GM19438 (cell line): Measurements from ENCODE around the gene SLC35G6.

Experiments used
- ATAC-seq: cut with Tn5 transposase; IDR thresholded peaks from one replicate; pipeline ENCODE4 v1.9.1; 2021; ENCODE audit warnings: low read depth; ENCODE audit not compliant: unreplicated experiment

The SLC35G6 gene

GRCh38 chr17:7499161-7499560, 17.9 kb downstream of the SLC35G6 start:
- ATAC-seq, result no peak

DNA sequence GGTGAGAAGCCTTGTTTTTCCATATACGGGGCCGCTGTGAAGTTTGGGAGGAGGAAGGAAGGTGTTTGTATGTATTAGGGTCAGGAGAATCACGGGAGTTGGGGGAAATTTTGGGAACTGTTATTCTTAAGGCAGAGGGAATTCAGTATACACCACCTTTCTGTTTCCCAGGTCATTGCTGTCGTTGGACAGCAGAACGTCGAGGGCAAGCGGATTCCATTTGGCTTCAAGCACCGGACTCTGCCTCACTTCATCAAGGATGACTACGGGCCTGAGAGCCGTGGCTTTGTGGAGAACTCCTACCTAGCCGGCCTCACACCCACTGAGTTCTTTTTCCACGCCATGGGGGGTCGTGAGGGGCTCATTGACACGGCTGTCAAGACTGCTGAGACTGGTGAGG, 20.5 kb downstream of the SLC35G6 start:
- no peak for ATAC-seq

- no peak for ATAC-seq
Observed at GRCh38 chr17:7502171-7502847, 21.1 kb downstream of the SLC35G6 start.

DNA sequence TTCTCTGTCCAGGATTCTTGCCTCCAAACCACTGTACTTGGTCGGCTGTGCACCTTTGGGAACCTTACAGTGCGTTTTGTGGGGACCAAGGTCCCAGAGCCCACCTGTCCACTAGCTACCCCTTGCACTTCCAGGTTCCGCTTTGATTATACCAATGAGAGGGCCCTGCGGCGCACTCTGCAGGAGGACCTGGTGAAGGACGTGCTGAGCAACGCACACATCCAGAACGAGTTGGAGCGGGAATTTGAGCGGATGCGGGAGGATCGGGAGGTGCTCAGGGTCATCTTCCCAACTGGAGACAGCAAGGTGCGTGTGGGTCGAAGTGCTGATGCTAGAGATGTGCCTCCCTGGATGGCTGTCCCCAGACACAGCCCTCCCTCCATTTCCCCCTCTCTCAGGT, 21.7 kb downstream of the SLC35G6 start:
- ATAC-seq, result no peak

- ATAC-seq, result no peak
Observed at GRCh38 chr17:7503521-7503920, 22.3 kb downstream of the SLC35G6 start.

DNA sequence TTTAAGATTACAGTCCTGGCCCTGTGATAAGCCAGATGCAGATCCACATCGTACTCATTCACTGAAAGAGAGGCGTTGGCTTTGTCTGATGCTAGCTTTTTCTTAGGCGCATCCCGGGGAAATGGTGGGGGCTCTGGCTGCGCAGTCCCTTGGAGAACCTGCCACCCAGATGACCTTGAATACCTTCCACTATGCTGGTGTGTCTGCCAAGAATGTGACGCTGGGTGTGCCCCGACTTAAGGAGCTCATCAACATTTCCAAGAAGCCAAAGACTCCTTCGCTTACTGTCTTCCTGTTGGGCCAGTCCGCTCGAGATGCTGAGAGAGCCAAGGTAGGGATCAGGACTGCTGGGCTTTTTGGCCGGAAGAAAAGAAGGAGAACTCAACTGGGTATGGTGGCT, 26.9 kb downstream of the SLC35G6 start:
- ATAC-seq, result no peak

DNA sequence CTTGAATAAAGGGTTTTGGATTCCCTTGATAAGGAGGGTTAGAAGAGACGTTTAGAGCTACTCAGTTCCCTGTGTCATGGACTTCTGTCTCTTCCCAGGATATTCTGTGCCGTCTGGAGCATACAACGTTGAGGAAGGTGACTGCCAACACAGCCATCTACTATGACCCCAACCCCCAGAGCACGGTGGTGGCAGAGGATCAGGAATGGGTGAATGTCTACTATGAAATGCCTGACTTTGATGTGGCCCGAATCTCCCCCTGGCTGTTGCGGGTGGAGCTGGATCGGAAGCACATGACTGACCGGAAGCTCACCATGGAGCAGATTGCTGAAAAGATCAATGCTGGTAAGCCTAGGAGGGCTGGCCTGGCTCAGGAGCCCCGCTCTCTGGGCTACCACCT, 27.6 kb downstream of the SLC35G6 start:
- ATAC-seq, result no peak

GRCh38 chr17:7509937-7510336, 28.7 kb downstream of the SLC35G6 start:
- ATAC-seq, result no peak

DNA sequence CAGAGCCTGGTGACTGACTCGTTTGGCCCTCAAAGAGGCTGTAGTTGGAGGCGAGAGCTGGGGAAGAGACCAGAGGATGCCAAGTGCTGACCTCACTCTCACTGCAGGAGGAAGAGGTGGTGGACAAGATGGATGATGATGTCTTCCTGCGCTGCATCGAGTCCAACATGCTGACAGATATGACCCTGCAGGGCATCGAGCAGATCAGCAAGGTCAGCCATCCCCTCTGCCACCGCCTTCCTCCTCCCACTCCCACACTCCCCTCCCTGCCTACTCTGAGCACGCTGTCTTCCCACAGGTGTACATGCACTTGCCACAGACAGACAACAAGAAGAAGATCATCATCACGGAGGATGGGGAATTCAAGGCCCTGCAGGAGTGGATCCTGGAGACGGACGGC, 29.9 kb downstream of the SLC35G6 start:
- ATAC-seq, result no peak

DNA sequence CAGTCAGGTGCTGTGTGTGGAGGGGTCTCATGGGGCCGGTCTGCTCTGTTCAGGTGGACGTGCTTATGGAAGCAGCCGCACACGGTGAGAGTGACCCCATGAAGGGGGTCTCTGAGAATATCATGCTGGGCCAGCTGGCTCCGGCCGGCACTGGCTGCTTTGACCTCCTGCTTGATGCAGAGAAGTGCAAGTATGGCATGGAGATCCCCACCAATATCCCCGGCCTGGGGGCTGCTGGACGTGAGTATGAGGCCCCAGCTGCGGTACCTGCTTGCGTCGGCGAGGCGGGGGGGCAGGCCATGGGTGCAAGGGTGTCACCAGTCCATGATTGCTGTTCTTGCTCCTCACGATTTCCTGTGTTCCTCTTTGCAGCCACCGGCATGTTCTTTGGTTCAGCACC, 30.9 kb downstream of the SLC35G6 start:
- no peak for ATAC-seq

DNA sequence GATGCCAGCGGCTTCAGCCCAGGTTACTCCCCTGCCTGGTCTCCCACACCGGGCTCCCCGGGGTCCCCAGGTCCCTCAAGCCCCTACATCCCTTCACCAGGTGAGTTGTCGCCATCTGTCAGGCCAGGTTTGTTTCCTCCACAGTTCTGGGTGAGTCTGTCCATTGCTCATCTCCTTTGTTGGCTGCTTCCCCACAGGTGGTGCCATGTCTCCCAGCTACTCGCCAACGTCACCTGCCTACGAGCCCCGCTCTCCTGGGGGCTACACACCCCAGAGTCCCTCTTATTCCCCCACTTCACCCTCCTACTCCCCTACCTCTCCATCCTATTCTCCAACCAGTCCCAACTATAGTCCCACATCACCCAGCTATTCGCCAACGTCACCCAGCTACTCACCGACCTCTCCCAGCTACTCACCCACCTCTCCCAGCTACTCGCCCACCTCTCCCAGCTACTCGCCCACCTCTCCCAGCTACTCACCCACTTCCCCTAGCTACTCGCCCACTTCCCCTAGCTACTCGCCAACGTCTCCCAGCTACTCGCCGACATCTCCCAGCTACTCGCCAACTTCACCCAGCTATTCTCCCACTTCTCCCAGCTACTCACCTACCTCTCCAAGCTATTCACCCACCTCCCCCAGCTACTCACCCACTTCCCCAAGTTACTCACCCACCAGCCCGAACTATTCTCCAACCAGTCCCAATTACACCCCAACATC, 31.7 kb downstream of the SLC35G6 start:
- no peak for ATAC-seq

- ATAC-seq, result no peak
Observed at GRCh38 chr17:7513850-7514419, 32.7 kb downstream of the SLC35G6 start.

DNA sequence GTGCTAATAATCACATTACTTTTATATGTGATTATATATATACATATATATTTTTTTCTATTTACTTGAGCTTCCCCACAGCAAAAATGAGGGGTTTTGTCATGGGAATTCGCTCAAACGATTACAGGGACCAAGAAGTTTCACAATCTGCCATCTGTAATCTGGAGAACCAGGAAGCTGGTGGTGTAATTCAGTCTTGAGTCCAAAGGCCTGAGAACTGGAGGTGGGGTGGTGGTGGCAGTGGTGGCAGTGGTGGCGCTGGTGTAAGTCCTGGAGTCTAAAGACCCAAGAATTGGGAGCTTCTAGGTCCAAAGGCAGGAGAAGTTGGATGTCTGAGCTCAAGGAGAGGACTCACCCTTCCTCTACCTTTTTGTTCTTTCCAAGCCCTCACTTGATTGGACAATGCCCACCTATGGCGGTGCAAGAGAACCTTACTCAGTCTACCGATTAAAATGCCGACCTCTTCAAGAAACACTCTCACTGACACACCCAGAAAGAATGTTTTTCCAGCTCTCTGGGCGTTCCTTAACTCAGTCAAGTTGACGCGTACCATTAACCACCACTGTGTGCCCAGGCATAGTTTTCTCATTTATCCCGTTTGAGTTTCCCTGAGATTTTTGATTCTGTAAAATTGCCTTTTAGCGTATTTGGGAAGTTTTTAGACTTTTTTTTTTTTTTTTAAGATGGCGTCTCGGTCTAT, 34.8 kb downstream of the SLC35G6 start:
- no peak for ATAC-seq

- no peak for ATAC-seq
Observed at GRCh38 chr17:7523033-7523432, 41.8 kb downstream of the SLC35G6 start.

DNA sequence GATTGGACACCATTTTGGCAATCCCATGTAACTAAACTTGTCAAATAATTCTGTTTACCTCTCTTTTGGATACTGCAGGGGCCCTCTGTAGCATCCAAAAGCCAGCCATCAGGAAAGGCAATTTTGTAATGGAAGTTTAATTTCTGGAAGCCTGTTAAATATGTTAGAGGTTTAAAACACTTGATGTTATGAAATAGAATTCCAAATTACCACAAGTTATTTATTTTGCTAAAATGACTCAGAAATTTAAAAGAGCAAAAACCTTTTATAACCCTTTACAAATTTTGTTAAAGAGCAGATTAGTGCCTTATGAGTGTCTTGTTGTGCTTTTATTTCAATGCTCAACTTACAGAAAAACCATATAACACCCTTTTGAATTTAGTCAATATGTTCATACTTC, 47.6 kb downstream of the SLC35G6 start:
- no peak for ATAC-seq

DNA sequence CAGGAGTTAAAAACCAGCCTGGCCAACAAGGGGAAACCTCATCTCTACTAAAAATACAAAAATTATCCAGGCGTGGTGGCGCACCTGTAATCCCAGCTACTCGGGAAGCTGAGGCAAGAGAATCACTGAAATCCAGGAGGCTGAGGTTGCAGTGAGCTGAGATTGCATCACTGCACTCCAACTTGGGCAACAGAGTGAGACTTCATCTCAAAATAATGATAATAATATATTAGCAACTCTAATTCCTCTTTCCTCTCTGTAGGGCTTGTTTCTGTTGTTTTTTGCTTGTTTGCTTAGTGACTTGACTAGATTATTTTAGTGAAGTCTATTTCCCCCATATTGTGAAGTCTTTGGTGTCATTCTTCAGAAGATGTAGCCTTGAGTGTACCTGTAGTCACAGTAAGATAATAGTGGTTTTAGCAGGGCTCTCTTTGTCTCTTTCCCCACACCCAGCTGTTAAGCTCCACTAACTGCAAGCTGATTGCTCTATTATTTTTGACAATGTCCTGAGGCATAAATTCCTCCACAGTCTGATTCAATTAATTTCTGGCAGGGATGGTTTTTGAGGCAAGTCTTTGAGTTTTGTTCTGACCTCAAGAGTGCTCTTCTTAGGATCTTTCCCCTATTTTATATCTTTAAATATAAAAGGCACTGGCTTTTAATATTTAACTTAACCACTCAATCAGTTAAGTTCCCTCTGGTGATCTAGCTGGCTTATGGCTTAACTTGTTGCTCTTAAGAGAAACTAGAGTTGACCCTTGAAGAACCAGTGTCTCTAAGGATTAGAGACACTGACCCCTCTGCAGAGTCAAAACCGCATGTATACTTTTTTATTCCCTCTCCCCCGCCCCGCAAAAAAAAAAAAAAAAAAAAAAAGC, 49.0 kb downstream of the SLC35G6 start:
- no peak for ATAC-seq
